Measurements from ENCODE around the gene PALMD. TPM values are rescaled to one million over a fixed set of nuclear protein-coding genes. Genes with fewer than 3 reads are reported as not detected.

PALMD gene
- total RNA-seq, 5 donors from 2014 or later (not counting 1 experiment from before 2014, with no cell fraction given): 0.15 TPM; not detected in 4

- ChIA-PET POLR2A (no interaction called here), CTCF (no interaction called here)
- no peaks in the 10 kb centered on the region for H3K4me1 Mint-ChIP-seq
- DNase-seq: no peak
- no peak overlapping the region for H3K27ac Mint-ChIP-seq
- no peak overlapping the region for H3K4me3 Mint-ChIP-seq
- Histone ChIP-seq H3K27ac (ENCODE audit: low read length) (no peak overlapping the region), H3K9me3 (no peaks in the 10 kb centered on the region), H3K36me3 (ENCODE audit: control insufficient read depth in 2 of 2, extremely low read depth in 1 of 2, insufficient read depth in 1 of 2, low read length in 1 of 2) (no peaks in the 10 kb centered on the region), H3K4me1 (ENCODE audit: control insufficient read depth in 1 of 2, extremely low read depth in 1 of 2, insufficient read depth in 2 of 2, low read length in 2 of 2) (no peaks in the 10 kb centered on the region), H3K4me3 (ENCODE audit: control insufficient read depth in 1 of 2, extremely low read depth in 1 of 2, low read length in 1 of 2) (no peak overlapping the region), H3K27me3 (replicated peaks in 1 of 2; ENCODE audit: control insufficient read depth in 2 of 2, extremely low read depth in 1 of 2, insufficient read depth in 2 of 2, low read length in 1 of 2) (no peaks in the 10 kb centered on the region)
- no peak for ATAC-seq (replicated peaks in 1 of 4)
- no peaks in the 10 kb centered on the region for H3K27me3 Mint-ChIP-seq
- WGBS (ENCODE audit: insufficient coverage): no CpG with 5 or more reads among the region's 1 CpG
- no peaks in the 10 kb centered on the region for H3K36me3 Mint-ChIP-seq
- H3K9me3 Mint-ChIP-seq: no peaks in the 10 kb centered on the region
Measured at GRCh38 chr1:99726407-99726806, 80.5 kb downstream of the PALMD start.

DNA sequence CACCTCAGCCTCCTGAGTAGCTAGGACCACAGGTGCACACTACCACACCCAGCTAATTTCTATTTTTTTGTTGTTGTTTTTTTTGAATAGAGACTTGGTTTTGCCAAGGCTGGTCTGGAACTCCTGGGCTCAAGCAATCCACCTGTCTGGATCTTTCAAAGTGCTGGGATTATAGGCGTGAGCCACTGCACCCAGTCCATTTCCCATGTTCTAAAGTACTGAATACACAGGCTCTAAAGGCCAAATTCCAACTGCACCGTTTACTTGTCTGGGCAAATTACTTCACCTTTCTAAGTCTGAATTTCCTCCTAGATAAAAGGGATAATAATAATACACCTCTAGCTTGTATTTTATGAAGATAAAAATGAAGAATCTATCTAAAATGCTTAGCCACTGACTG lies 80.9 kb downstream of the PALMD start:
- H3K4me1 ChIP-seq (ENCODE audit: control insufficient read depth in 1 of 2, extremely low read depth in 1 of 2, insufficient read depth in 2 of 2, low read length in 2 of 2): no peaks in the 10 kb centered on the region
- no peak for ATAC-seq (replicated peaks in 1 of 4)
- no peaks in the 10 kb centered on the region for H3K27me3 ChIP-seq (replicated peaks in 1 of 2; ENCODE audit: control insufficient read depth in 2 of 2, extremely low read depth in 1 of 2, insufficient read depth in 2 of 2, low read length in 1 of 2)
- no peak for DNase-seq
- no peak overlapping the region for H3K27ac ChIP-seq (ENCODE audit: low read length)
- Mint-ChIP-seq H3K4me3 (no peak overlapping the region), H3K27me3 (no peaks in the 10 kb centered on the region), H3K9me3 (no peaks in the 10 kb centered on the region), H3K27ac (no peak overlapping the region), H3K36me3 (no peaks in the 10 kb centered on the region), H3K4me1 (no peaks in the 10 kb centered on the region)
- POLR2A ChIA-PET: no interaction called here
- WGBS (ENCODE audit: insufficient coverage): no CpG with 5 or more reads among the region's 2 CpGs
- CTCF ChIA-PET: no interaction called here
- H3K4me3 ChIP-seq (ENCODE audit: control insufficient read depth in 1 of 2, extremely low read depth in 1 of 2, low read length in 1 of 2): no peak overlapping the region
- no peaks in the 10 kb centered on the region for H3K36me3 ChIP-seq (ENCODE audit: control insufficient read depth in 2 of 2, extremely low read depth in 1 of 2, insufficient read depth in 1 of 2, low read length in 1 of 2)
- H3K9me3 ChIP-seq: no peaks in the 10 kb centered on the region

GRCh38 chr1:99727575-99728185 lies 81.8 kb downstream of the PALMD start:
- Mint-ChIP-seq H3K9me3 (no peaks in the 10 kb centered on the region), H3K27me3 (no peaks in the 10 kb centered on the region), H3K4me3 (no peak overlapping the region), H3K27ac (no peak overlapping the region), H3K36me3 (no peaks in the 10 kb centered on the region), H3K4me1 (no peaks in the 10 kb centered on the region)
- no CpG with 5 or more reads among the region's 4 CpGs for WGBS (ENCODE audit: insufficient coverage)
- H3K36me3 ChIP-seq (ENCODE audit: control insufficient read depth in 2 of 2, extremely low read depth in 1 of 2, insufficient read depth in 1 of 2, low read length in 1 of 2): no peaks in the 10 kb centered on the region
- DNase-seq (no peak), ATAC-seq (replicated peaks in 1 of 4) (no peak)
- ChIA-PET CTCF (no interaction called here), POLR2A (no interaction called here)
- H3K4me3 ChIP-seq (ENCODE audit: control insufficient read depth in 1 of 2, extremely low read depth in 1 of 2, low read length in 1 of 2): no peak overlapping the region
- H3K4me1 ChIP-seq (ENCODE audit: control insufficient read depth in 1 of 2, extremely low read depth in 1 of 2, insufficient read depth in 2 of 2, low read length in 2 of 2): no peaks in the 10 kb centered on the region
- no peak overlapping the region for H3K27ac ChIP-seq (ENCODE audit: low read length)
- H3K27me3 ChIP-seq (replicated peaks in 1 of 2; ENCODE audit: control insufficient read depth in 2 of 2, extremely low read depth in 1 of 2, insufficient read depth in 2 of 2, low read length in 1 of 2): no peaks in the 10 kb centered on the region
- no peaks in the 10 kb centered on the region for H3K9me3 ChIP-seq

- Histone ChIP-seq H3K4me1 (ENCODE audit: control insufficient read depth in 1 of 2, extremely low read depth in 1 of 2, insufficient read depth in 2 of 2, low read length in 2 of 2) (no peaks in the 10 kb centered on the region), H3K27ac (ENCODE audit: low read length) (no peak overlapping the region), H3K4me3 (ENCODE audit: control insufficient read depth in 1 of 2, extremely low read depth in 1 of 2, low read length in 1 of 2) (no peak overlapping the region), H3K9me3 (no peaks in the 10 kb centered on the region), H3K36me3 (ENCODE audit: control insufficient read depth in 2 of 2, extremely low read depth in 1 of 2, insufficient read depth in 1 of 2, low read length in 1 of 2) (no peaks in the 10 kb centered on the region), H3K27me3 (replicated peaks in 1 of 2; ENCODE audit: control insufficient read depth in 2 of 2, extremely low read depth in 1 of 2, insufficient read depth in 2 of 2, low read length in 1 of 2) (no peaks in the 10 kb centered on the region)
- no peak overlapping the region for H3K4me3 Mint-ChIP-seq
- DNase-seq (no peak), ATAC-seq (replicated peaks in 1 of 4) (no peak)
- CTCF ChIA-PET: interaction anchor here in 1 of 2 donors (0.9 kb wide), 1 partner anchor 8 kb away, joined by 3 read pairs; no protein-coding TSS in a partner anchor
- POLR2A ChIA-PET: no interaction called here
- H3K27me3 Mint-ChIP-seq: no peaks in the 10 kb centered on the region
- H3K4me1 Mint-ChIP-seq: no peaks in the 10 kb centered on the region
- no peak overlapping the region for H3K27ac Mint-ChIP-seq
- 83% methylated on average over 1 of the region's 4 CpGs for WGBS (ENCODE audit: insufficient coverage)
- H3K36me3 Mint-ChIP-seq: no peaks in the 10 kb centered on the region
- H3K9me3 Mint-ChIP-seq: no peaks in the 10 kb centered on the region
Measured at GRCh38 chr1:99728494-99729235, 82.8 kb downstream of the PALMD start.

GRCh38 chr1:99731384-99731783 lies 85.5 kb downstream of the PALMD start:
- Mint-ChIP-seq H3K36me3 (no peaks in the 10 kb centered on the region), H3K27me3 (no peaks in the 10 kb centered on the region), H3K27ac (no peak overlapping the region), H3K4me1 (no peaks in the 10 kb centered on the region), H3K9me3 (no peaks in the 10 kb centered on the region), H3K4me3 (no peak overlapping the region)
- H3K36me3 ChIP-seq (ENCODE audit: control insufficient read depth in 2 of 2, extremely low read depth in 1 of 2, insufficient read depth in 1 of 2, low read length in 1 of 2): no peaks in the 10 kb centered on the region
- H3K27ac ChIP-seq (ENCODE audit: low read length): no peak overlapping the region
- H3K27me3 ChIP-seq (replicated peaks in 1 of 2; ENCODE audit: control insufficient read depth in 2 of 2, extremely low read depth in 1 of 2, insufficient read depth in 2 of 2, low read length in 1 of 2): no peaks in the 10 kb centered on the region
- no CpG with 5 or more reads among the region's 1 CpG for WGBS (ENCODE audit: insufficient coverage)
- no peaks in the 10 kb centered on the region for H3K9me3 ChIP-seq
- POLR2A ChIA-PET: no interaction called here
- H3K4me3 ChIP-seq (ENCODE audit: control insufficient read depth in 1 of 2, extremely low read depth in 1 of 2, low read length in 1 of 2): no peak overlapping the region
- DNase-seq (no peak), ATAC-seq (replicated peaks in 1 of 4) (no peak)
- H3K4me1 ChIP-seq (ENCODE audit: control insufficient read depth in 1 of 2, extremely low read depth in 1 of 2, insufficient read depth in 2 of 2, low read length in 2 of 2): no peaks in the 10 kb centered on the region
- CTCF ChIA-PET: no interaction called here

DNA sequence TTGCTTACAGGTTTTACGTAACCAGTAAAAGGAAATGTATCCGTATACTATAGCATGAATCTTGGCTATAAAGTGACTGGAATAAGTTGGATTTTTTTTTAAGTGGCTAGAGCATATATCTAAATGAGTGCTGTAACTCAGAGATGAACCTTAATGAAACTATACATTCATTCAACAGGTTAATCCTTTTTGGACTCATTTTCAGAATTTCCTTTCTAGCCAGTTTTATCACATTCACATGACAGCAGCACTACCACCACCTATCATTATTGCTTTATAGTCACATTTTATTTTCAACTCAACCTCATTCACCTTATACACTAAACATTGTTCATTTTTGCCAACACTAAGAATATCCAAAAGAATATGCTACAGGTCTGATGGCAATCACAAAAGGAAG lies 89.9 kb downstream of the PALMD start:
- Histone ChIP-seq H3K27ac (ENCODE audit: low read length) (no peak overlapping the region), H3K4me1 (ENCODE audit: control insufficient read depth in 1 of 2, extremely low read depth in 1 of 2, insufficient read depth in 2 of 2, low read length in 2 of 2) (no peaks in the 10 kb centered on the region), H3K27me3 (replicated peaks in 1 of 2; ENCODE audit: control insufficient read depth in 2 of 2, extremely low read depth in 1 of 2, insufficient read depth in 2 of 2, low read length in 1 of 2) (no peaks in the 10 kb centered on the region), H3K36me3 (ENCODE audit: control insufficient read depth in 2 of 2, extremely low read depth in 1 of 2, insufficient read depth in 1 of 2, low read length in 1 of 2) (no peaks in the 10 kb centered on the region), H3K9me3 (no peaks in the 10 kb centered on the region), H3K4me3 (ENCODE audit: control insufficient read depth in 1 of 2, extremely low read depth in 1 of 2, low read length in 1 of 2) (no peak overlapping the region)
- Mint-ChIP-seq H3K27ac (no peak overlapping the region), H3K4me3 (no peak overlapping the region), H3K27me3 (no peaks in the 10 kb centered on the region), H3K9me3 (no peaks in the 10 kb centered on the region), H3K36me3 (no peaks in the 10 kb centered on the region), H3K4me1 (no peaks in the 10 kb centered on the region)
- ChIA-PET CTCF (no interaction called here), POLR2A (no interaction called here)
- no CpG with 5 or more reads among the region's 2 CpGs for WGBS (ENCODE audit: insufficient coverage)
- DNase-seq (no peak), ATAC-seq (replicated peaks in 1 of 4) (no peak)

All from T-cell (primary cell).